HG03196 (cell line): ENCODE measurements around the gene PNPLA3.

Experiments used
- ATAC-seq: cut with Tn5 transposase; IDR thresholded peaks from one replicate; pipeline ENCODE4 v1.9.1; 2021; ENCODE audit not compliant: unreplicated experiment

The PNPLA3 gene

GRCh38 chr22:43991316-43992020 lies 67.9 kb downstream of the PNPLA3 start:
- no peak for ATAC-seq

DNA sequence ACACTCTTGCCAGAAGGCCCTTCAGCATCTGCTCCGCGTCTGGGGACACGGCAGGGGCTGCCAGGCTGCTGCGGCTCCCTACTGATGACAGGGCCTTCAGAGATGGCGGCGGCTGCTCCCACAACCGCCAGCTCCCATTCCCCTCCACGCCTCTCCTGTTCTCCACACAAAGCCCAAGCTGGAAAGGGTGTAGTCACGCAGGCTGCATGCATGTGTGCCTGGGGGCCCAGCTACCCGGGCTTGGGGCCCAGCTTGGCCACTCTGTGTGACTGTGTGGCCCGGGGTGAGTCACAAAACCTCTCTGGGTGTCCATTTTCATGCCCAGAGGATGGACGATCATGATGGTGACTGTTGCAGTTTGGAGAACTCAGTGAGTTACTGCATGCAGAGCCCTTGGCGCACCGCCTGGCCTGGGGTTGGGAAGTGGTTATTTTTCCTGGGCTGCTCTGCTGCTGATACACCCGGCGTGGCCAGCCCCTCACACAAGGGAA lies 68.8 kb downstream of the PNPLA3 start:
- no peak for ATAC-seq

DNA sequence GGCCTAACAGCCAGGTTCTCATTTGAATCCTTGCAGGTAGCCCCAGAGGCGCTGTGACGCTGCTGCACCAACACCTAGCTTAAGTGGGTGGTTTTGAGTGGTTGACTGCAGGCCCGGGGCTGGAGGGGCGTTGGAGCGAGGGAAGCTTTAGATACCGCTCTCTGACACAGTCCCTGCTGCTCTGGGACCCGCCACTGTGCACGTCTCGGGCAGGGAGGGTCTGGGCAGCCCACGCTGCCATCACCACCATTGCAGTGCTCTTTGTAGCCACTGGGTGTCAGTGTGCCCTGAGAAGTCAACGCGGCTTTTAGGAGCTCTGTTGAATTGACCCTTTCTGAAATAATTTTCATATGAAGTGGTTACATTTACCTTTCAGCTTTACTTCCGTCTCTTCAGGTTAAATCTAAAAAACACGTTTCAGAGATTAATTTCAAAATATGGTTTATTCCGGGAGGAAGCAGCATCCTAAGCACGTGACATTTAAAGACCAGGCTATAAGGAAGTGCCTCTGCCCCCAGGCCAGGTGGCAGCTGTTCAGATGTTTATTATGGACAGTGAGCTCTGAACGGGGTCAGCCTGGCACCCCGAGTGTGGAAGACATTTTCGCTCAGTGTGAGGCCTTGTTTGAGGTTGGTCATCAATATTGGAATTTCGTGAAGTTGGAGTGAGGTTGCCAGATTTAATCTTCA lies 69.6 kb downstream of the PNPLA3 start:
- ATAC-seq = no peak

DNA sequence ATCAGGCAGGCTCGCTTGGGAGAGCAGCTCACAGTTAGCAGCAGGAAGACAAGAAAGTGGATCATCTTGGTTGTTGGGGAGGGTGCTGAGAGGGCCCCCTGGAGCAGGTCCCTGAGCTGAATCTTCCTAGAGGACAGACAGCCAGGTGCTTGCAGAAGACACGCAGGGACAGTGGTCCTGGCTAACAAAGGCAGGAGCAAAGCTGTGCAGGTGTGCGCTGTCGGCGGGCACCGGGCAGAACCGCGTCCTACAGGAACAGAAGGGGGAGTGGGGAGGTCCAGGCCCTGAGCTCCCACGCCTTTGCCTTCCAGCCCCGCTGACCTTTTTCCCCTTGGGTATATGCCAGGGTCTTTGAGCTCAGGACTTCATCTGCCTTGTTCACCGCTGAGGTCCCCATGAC lies 70.4 kb downstream of the PNPLA3 start:
- no peak for ATAC-seq

DNA sequence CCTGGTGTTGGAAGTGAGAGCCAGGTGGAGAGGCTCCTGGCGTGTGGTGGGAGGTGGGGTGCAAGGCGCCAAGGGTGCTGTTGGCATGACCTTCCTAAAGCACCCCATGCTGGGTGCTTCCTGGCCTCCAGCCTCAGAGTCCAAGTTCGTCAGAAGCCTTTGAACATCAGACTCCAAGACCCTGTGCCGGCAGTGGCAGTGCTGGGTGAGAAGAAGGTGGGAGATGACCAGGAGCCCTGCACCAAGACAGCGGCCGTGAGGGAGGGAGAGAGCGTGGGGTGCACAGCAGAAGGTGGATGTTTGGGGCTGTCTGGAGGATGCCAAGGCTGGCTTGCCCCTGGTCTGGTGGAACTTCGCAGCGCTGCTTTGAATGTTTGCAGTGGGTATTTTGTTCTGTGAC lies 70.8 kb downstream of the PNPLA3 start:
- ATAC-seq = no peak

DNA sequence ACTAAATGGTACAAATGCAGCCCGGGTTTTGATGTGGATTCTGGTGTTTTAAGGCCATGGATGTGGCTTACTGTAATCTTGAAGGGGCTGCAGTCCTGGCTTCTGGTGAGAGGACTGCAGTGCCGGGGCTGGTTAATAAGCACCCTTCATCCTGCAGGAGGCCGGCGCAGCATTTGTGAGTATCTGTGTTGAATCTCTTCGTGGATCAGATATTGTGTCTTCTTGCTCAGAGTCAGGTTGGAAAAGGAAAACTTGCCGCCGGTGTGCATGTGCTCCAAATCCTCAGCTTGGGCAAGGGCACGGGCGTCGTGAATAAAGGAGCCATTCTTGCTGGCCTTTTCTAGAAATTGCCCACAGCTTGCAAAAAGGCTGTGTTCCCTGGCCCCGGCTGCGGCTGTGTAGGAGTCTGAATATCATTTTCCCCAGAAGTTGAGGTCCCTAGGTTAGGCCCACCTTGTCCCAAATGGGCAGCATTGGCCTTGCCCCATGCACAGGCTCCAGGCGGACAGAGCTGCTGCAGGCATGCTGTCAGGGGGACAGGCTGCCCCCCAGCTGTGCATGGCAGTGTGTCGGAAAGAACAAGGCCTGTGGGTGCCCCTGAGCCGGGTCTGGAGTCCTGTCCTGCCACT lies 71.6 kb downstream of the PNPLA3 start:
- ATAC-seq = no peak

DNA sequence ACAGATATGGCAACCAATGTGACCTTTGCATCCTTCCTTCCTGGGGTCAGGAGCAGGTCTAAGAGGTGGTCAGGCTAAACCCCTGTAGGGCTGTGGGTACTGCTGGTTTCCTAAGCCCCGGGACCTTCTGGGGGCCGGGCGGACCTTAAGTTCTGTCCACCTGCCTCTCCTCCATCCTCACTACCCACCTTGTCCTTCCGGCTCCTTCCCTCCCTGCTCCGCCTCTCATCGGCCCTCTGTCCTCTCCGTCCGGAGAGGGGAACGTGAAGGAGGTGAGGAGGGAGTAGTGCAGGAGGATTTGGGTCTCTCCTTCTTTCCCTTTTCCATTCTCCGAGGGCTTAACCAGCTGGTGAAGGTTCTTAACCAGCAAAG lies 72.2 kb downstream of the PNPLA3 start:
- ATAC-seq = peak; percentile 8

DNA sequence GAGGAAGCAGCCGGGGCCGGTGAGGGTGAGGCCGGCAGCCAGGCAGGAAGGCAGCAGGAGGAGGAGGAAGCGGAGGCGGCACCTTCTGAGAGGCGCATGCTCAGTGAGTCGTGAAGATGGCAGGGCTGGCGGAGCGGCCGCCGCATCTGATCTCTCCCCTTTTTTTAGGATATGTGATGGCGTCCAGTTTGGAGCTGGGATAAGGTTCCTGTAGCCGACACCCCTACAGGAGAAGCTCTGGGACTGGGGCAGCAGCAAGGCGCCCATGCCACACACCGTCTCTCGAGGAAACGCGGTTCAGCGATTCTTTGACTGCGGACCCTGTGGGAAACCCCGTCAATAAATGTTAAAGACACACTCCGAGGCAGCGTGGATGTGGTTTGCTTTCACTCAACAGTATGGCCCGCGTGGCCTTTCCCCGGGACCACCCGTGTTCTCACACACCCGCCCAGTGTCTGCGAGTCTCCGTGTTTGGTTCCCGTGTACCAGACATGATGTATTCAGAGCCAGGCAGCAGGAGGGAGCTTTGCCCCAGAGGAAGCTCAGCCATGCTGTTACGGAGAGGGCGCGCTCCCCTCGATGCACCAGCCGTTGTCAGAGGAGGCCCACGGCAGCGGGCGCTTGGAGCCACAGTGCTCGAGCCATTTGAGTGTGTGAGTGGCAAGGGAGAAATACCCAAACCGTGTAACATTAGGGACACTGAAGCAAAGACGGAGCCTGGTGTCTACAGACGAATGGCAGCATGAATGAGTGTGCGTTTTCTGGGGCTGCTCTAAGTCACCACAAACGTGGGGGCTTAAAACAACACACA lies 72.8 kb downstream of the PNPLA3 start:
- ATAC-seq = peak; percentile 65

DNA sequence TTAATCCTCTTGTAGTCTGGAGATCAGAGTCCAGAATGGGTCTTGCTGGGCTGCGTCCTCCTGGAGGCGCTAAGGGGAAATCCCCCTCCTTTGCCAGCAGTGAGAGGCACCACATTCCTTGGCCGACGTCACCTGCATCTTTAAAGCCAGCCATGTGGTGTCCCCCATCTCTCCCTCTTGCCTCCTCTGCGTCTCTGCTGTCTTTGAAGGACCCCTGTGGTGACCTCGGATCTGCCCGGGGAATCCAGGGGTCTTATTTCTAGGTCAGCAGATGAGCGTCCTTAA lies 73.3 kb downstream of the PNPLA3 start:
- ATAC-seq = no peak
